Raji (cell line): ENCODE results near the gene F2R.

ENCODE experiments used
- POLR2A ChIP-seq: IDR thresholded peaks from 2 replicates; pipeline ENCODE4 v1.6.1; 2011; ENCODE audit warnings: low read depth, low read length, control low read depth; ENCODE audit not compliant: insufficient read depth

Gene F2R

DNA sequence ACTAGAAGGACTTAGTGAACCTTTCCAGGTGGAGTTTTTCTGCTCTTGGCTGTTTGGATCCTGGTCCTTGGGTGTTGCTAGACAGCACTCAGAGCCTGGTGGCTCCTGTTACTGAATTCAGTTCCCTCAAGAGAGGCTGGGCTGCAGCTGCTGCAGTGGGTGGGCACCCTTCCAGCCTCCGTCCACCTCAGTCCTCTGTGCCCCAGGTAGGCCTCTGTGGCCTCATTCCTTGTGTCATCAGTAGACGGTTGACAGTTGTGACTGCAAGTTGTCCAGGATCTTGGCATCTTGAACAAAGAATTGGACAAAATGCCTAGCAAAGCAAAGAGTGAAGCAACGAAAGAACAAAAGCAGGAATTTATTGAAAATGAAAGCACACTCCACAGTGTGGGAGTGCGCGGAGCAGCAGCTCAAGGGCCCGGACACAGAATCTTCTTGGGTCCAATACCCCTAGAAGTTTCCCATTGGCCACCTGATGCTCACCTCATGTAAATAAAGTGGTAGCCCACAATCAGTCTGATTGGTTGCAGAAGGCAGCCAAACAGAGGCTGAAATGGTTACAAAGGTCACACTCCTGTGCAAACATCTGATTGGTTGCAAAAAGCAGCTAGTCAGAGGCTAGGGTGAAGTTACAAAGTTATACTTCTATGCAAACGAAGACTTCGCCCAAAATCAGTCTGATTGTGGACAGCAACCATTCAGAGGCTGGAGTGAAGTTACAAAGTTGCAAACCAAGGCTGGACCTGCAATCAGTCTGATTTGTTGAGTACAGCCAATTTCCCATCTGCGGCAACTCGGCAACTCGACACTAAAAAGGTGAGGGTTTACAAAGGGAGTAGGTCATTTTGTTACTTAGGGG lies 40.1 kb downstream of the F2R start:
- TF ChIP-seq POLR2A: no peak

DNA sequence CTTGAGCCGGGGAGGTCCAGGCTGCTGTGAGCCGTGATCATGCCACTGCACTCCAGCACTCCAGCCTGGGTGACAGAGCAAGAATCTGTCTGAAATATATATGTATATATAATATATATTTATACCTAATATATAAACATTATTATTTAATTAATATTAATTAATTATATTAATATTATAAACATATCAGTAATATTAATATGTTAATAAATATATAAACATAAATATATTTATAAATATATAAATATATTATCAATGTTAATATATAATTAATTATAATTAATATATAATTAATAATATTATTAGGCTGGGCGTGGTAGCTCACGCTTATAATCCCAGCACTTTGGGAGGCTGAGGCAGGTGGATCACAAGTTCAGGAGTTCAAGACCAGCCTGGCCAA lies 41.1 kb downstream of the F2R start:
- no peak for TF ChIP-seq POLR2A

DNA sequence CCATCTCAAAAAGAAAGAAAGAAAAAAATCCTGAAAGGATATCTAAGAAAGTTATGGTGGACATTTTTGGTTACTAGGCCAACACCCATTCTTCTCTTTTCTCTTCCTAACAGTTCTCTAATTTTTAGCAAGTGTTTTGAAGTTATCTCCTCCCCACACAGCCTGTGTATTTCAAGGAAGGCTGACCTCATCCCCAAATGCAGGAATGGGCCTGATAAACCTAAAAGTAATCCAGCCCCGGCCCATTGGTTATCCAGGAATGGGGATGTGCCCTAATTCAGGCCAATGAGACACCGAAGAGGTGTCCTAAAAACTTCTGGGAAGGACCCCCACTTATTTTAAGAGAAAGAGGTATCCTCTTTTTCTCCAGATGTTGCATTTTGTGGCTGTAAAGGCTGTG lies 46.6 kb downstream of the F2R start:
- no peak for TF ChIP-seq POLR2A

GRCh38 chr5:76763136-76763535 lies 47.2 kb downstream of the F2R start:
- no peak for TF ChIP-seq POLR2A

DNA sequence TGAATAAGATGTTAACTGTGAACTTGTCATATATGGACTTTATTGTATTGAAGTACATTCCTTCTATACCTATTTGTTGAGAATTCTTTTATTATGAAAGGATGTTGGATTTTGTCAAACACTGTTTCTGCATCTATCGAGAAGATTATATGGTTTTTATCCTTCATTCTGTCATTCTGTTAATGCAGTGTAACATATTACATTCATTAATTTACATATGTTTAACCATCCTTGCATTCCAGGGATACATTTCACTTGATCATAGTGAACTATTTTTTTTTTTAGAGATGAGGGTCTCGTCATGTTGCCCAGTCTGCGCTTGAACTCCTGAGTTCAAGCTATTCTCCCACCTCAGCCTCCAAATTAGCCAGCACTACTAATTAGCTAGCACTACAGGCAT lies 48.4 kb downstream of the F2R start:
- no peak for TF ChIP-seq POLR2A

GRCh38 chr5:76765249-76765648 lies 49.3 kb downstream of the F2R start:
- TF ChIP-seq POLR2A: no peak

GRCh38 chr5:76766746-76767145 lies 50.8 kb downstream of the F2R start:
- no peak for TF ChIP-seq POLR2A

GRCh38 chr5:76771705-76772405 lies 55.9 kb downstream of the F2R start:
- TF ChIP-seq POLR2A: no peak

- no peak for TF ChIP-seq POLR2A
Observed at GRCh38 chr5:76775921-76776320, 60.0 kb downstream of the F2R start.

DNA sequence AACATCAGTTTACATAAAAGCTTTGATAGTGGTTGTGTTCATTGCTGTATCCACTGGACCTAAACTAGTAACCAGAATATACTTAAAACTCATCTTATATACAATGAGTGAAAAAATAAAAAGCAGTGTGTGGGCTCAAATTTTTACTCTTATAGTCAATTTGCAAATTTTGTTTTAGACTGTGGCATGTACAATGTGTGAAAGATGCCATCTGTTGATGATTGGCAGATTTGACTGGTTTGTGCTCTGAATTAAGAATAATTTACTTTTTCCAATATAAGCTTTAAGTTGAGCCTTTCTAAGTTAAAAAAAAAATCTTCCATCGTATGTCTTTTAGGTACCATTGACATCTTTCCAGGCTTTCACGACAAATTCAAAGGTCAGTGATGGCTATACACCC lies 60.5 kb downstream of the F2R start:
- no peak for TF ChIP-seq POLR2A

- TF ChIP-seq POLR2A: no peak
Observed at GRCh38 chr5:76781775-76782174, 65.8 kb downstream of the F2R start.

DNA sequence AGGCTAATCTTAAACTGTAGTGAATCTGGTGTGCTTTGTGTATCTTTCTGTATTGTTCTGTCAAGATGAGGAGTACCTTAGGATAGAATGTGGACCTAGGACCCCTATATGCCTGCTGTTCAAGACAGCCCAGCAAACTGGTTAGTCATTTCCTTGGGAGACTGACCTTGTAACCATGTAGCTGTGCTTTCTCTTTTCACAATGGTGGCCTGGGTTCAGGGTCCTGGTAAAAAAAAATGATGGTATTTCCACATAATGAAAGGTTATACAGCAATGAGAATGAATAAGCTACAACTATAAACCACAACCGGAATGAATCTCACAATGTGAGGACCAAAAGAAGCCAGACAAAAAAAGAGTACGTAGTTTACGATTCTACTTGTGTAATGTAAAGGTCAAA lies 66.5 kb downstream of the F2R start:
- no peak for TF ChIP-seq POLR2A
